K562 (cell line): ENCODE data around the gene HACD1. TPM values are rescaled to one million over a fixed set of nuclear protein-coding genes. Genes with fewer than 3 reads are reported as not detected.

ENCODE experiments used
- FOSL1 ChIP-seq: fragments of 200-800 bp; sonication (Bioruptor generic); conservative IDR thresholded peaks from 2 replicates; pipeline ENCODE4 v1.6.1; 2016; ENCODE audit warnings: missing genetic modification characterization, missing compliant biosample characterization
- FOXM1 ChIP-seq, 2 experiments: fragments of 450-650 bp in 1 of 2; sonication (generic) in 1 of 2; formaldehyde crosslinking in 1 of 2; IDR thresholded peaks; 2 replicates each; pipeline versions ENCODE4 v1.6.1 to v1.9.0; 2017 to 2022; ENCODE audit warnings: low read depth in 2 of 2, mild to moderate bottlenecking in 2 of 2, missing genetic modification reagents in 1 of 2, moderate library complexity in 1 of 2
- HDAC2 ChIP-seq: fragments of 450-650 bp; IDR thresholded peaks from 2 replicates; pipeline ENCODE4 v1.6.1; 2016; ENCODE audit warnings: mild to moderate bottlenecking
- HMG20A ChIP-seq: fragments of 450-650 bp; formaldehyde crosslinking; conservative IDR thresholded peaks from 2 replicates; pipeline ENCODE4 v1.4.0; 2020; ENCODE audit warnings: mild to moderate bottlenecking, mixed read lengths
- KDM2B ChIP-seq: fragments of 250-450 bp; sonication (Bioruptor Pico); IDR thresholded peaks from 2 replicates; pipeline ENCODE4 v1.8.0; 2021; ENCODE audit warnings: mild to moderate bottlenecking, moderate library complexity
- L3MBTL2 ChIP-seq: fragments of 450-650 bp; IDR thresholded peaks from 2 replicates; pipeline ENCODE4 v1.6.1; 2016; ENCODE audit warnings: mild to moderate bottlenecking, moderate library complexity
- MBD2 ChIP-seq: sonication (generic); IDR thresholded peaks from 2 replicates; pipeline ENCODE4 v1.6.1; 2016; ENCODE audit warnings: low read depth, borderline replicate concordance
- SNRNP70 ChIP-seq: fragments of 200-400 bp; formaldehyde crosslinking; optimal IDR thresholded peaks from 2 replicates; pipeline ENCODE3; 2017; ENCODE audit warnings: low read depth, low read length
- TAF7 ChIP-seq: fragments of 450-650 bp; IDR thresholded peaks from 2 replicates; pipeline ENCODE4 v1.6.1; 2016; ENCODE audit warnings: missing genetic modification characterization, missing compliant biosample characterization
- TBL1XR1 ChIP-seq, 2 experiments: IDR thresholded peaks; 2 replicates each; pipeline ENCODE4 v1.6.1; 2012; ENCODE audit warnings: improper control_type of control experiment in 2 of 2, low read length in 2 of 2, mild to moderate bottlenecking in 1 of 2
- ZNF3 ChIP-seq: fragments of 250-450 bp; sonication (Bioruptor Pico); IDR thresholded peaks from 2 replicates; pipeline ENCODE4 v1.5.0; 2021; ENCODE audit warnings: mild to moderate bottlenecking, moderate library complexity
- ZNF668 ChIP-seq: fragments of 250-450 bp; sonication (Bioruptor Pico); IDR thresholded peaks from 2 replicates; pipeline ENCODE4 v1.8.0; 2022; ENCODE audit warnings: mild to moderate bottlenecking, inconsistent platforms
- ZNF696 ChIP-seq: fragments of 250-450 bp; sonication (Bioruptor Pico); conservative IDR thresholded peaks from 2 replicates; pipeline ENCODE4 v1.4.0; 2020; ENCODE audit warnings: mild to moderate bottlenecking, moderate library complexity
- ZNF699 ChIP-seq: fragments of 250-450 bp; sonication (Bioruptor Pico); IDR thresholded peaks from 2 replicates; pipeline ENCODE4 v1.8.0; 2021; ENCODE audit warnings: mild to moderate bottlenecking, moderate library complexity; ENCODE audit not compliant: insufficient replicate concordance
- polyA plus RNA-seq, 8 experiments: library from polyadenylated mRNA; depleted of rRNA in 4 of 8; stranded (reverse) in 5 of 8; unstranded in 3 of 8; fragments of >200 nt; fragmentation: Nextera tagmentation in 2 of 8; fragmentation: Illumina TruSeq in 1 of 8; extraction: Ambion mirVana in 2 of 8; extraction: Trizol in 1 of 8; gene quantifications; 2 replicates each; pipeline versions ENCODE4 v1.2.1 to v1.2.3, GENCODE V29; 2011 to 2014; ENCODE audit warnings: inconsistent platforms in 1 of 8, missing spikeins in 1 of 8
- total RNA-seq, 7 experiments: library from RNA; depleted of rRNA in 6 of 7; stranded (reverse); fragments of >200 nt in 6 of 7; fragmentation: Illumina TruSeq in 2 of 7; extraction: Trizol in 2 of 7; gene quantifications; 2 replicates each; pipeline versions ENCODE4 v1.2.1 to v1.2.3, GENCODE V29; 2011 to 2021; ENCODE audit warnings: low replicate concordance in 1 of 7
- TF ChIP-seq, protein P1 (sequence below): sonication (generic); formaldehyde crosslinking; IDR thresholded peaks from 2 replicates; pipeline ENCODE4 v1.8.1; 2022; ENCODE audit warnings: missing genetic modification reagents
- TF ChIP-seq, protein P2 (sequence below), 2 experiments: fragments of 450-650 bp in 1 of 2; sonication (generic) in 1 of 2; formaldehyde crosslinking in 1 of 2; IDR thresholded peaks; 2 replicates each; pipeline versions ENCODE4 v1.7.1 to v1.9.0; 2016 to 2022; ENCODE audit warnings: inconsistent platforms in 1 of 2, mild to moderate bottlenecking in 1 of 2, missing genetic modification reagents in 1 of 2
- TF ChIP-seq, protein P3 (sequence below): fragments of 250-450 bp; sonication (Bioruptor Pico); IDR thresholded peaks from 2 replicates; pipeline ENCODE4 v1.5.0; 2022; ENCODE audit warnings: mild to moderate bottlenecking

HACD1 gene
- total and polyA plus RNA-seq, 9 of the 15 experiments (the other 6 are each of a cell fraction or from before 2014, with no cell fraction given) = 0.99 to 4.5 (median 2.4) TPM

DNA sequence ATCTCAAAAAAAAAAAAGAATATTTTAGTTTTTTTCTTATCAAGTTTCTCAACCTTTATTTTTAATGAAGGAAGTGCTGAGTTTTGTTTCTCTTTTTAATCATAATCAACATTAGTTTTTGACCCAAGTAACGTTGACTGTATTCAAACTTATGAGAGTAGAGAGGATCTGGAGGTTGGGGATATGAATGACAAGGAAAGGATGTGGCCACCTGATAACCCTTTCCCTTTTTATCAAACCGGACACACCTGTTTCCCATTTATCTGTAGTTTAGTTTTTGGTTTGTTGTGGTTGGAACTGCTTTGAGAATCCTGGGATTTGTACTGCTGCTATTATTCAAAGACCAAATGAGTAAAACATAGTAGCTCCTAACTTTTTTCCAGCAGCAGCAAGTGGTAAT lies 38.6 kb downstream of the HACD1 start (continued):
- TF ChIP-seq ZNF699 (CRISPR knock-in tag) (no peak), KDM2B (CRISPR knock-in tag) (no peak), FOXM1 (IDR thresholded peaks at IDR 0.05; ENCODE audit: low read depth) (peak; percentile 73; the same call in 1 of the 2 replicates), FOXM1 (CRISPR knock-in tag; IDR thresholded peaks at IDR 0.05; ENCODE audit: low read depth) (no peak), L3MBTL2 (no peak), SNRNP70 (no peak), HDAC2 (peak; percentile 95; the same call in 1 of the 2 replicates), MBD2 (no peak), ZNF668 (CRISPR knock-in tag) (no peak), ZNF696 (CRISPR knock-in tag) (no peak), FOSL1 (tag) (0 out of 2 replicates have a peak, but pooled peaks have one; percentile 18), ZNF3 (no peak), TBL1XR1 (IDR thresholded peaks at IDR 0.05; ENCODE audit: low read length in 2 of 2) (peak in 1 of 2 experiments; percentile 13; a peak in 1 of 4 replicates), HMG20A (peak; percentile 88; the same call in 1 of the 2 replicates), TAF7 (tag) (no peak)
- TF ChIP-seq, protein P1, sequence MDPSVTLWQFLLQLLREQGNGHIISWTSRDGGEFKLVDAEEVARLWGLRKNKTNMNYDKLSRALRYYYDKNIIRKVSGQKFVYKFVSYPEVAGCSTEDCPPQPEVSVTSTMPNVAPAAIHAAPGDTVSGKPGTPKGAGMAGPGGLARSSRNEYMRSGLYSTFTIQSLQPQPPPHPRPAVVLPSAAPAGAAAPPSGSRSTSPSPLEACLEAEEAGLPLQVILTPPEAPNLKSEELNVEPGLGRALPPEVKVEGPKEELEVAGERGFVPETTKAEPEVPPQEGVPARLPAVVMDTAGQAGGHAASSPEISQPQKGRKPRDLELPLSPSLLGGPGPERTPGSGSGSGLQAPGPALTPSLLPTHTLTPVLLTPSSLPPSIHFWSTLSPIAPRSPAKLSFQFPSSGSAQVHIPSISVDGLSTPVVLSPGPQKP = no peak
- TF ChIP-seq, protein P2, sequence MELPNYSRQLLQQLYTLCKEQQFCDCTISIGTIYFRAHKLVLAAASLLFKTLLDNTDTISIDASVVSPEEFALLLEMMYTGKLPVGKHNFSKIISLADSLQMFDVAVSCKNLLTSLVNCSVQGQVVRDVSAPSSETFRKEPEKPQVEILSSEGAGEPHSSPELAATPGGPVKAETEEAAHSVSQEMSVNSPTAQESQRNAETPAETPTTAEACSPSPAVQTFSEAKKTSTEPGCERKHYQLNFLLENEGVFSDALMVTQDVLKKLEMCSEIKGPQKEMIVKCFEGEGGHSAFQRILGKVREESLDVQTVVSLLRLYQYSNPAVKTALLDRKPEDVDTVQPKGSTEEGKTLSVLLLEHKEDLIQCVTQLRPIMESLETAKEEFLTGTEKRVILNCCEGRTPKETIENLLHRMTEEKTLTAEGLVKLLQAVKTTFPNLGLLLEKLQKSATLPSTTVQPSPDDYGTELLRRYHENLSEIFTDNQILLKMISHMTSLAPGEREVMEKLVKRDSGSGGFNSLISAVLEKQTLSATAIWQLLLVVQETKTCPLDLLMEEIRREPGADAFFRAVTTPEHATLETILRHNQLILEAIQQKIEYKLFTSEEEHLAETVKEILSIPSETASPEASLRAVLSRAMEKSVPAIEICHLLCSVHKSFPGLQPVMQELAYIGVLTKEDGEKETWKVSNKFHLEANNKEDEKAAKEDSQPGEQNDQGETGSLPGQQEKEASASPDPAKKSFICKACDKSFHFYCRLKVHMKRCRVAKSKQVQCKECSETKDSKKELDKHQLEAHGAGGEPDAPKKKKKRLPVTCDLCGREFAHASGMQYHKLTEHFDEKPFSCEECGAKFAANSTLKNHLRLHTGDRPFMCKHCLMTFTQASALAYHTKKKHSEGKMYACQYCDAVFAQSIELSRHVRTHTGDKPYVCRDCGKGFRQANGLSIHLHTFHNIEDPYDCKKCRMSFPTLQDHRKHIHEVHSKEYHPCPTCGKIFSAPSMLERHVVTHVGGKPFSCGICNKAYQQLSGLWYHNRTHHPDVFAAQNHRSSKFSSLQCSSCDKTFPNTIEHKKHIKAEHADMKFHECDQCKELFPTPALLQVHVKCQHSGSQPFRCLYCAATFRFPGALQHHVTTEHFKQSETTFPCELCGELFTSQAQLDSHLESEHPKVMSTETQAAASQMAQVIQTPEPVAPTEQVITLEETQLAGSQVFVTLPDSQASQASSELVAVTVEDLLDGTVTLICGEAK (IDR thresholded peaks at IDR 0.05) = no peak
- TF ChIP-seq, protein P2 (CRISPR knock-in tag; IDR thresholded peaks at IDR 0.05) = no peak
- TF ChIP-seq, protein P3, sequence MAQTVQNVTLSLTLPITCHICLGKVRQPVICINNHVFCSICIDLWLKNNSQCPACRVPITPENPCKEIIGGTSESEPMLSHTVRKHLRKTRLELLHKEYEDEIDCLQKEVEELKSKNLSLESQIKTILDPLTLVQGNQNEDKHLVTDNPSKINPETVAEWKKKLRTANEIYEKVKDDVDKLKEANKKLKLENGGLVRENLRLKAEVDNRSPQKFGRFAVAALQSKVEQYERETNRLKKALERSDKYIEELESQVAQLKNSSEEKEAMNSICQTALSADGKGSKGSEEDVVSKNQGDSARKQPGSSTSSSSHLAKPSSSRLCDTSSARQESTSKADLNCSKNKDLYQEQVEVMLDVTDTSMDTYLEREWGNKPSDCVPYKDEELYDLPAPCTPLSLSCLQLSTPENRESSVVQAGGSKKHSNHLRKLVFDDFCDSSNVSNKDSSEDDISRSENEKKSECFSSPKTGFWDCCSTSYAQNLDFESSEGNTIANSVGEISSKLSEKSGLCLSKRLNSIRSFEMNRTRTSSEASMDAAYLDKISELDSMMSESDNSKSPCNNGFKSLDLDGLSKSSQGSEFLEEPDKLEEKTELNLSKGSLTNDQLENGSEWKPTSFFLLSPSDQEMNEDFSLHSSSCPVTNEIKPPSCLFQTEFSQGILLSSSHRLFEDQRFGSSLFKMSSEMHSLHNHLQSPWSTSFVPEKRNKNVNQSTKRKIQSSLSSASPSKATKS (CRISPR knock-in tag) = no peak
